ENCODE data around the gene TAF4B. TPM values are rescaled to one million over a fixed set of nuclear protein-coding genes. Genes with fewer than 3 reads are reported as not detected.

The TAF4B gene
- polyA plus RNA-seq, 3 donors: 0.64 to 1.2 (median 0.92) TPM

DNA sequence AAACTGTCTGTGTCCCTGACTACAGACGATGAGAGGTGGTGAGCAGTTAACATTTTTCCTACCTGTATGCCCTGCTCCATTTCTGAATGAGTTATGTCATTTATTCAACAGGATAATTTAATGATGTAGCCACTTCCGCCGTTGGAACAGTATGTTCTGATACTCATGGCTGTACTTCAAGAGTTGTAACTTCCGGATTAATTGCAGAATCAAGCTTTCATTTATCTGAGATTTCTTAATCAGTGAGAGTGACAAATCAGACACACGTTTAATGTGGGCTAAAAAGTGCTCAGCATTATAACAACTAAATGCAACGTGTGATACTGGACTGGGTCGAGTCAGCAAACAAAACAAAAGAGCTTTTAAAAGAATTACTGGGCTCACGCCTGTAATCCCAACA lies 214.4 kb downstream of the TAF4B start:
- Histone ChIP-seq H3K27ac (ENCODE audit: low read depth in 1 of 2, low read length in 2 of 2) (no peak overlapping the region), H3K27me3 (ENCODE audit: control insufficient read depth in 2 of 2, insufficient read depth in 2 of 2, low read length in 2 of 2) (no peaks in the 10 kb centered on the region), H3K79me2 (ENCODE audit: insufficient read depth, low read length) (no peaks in the 10 kb centered on the region), H4K20me1 (ENCODE audit: insufficient read depth, low read length) (no peaks in the 10 kb centered on the region), H3K9me3 (replicated peaks in 1 of 2; ENCODE audit: control insufficient read depth in 1 of 2, insufficient read depth in 1 of 2, low read length in 2 of 2) (no peaks in the 10 kb centered on the region), H3K4me1 (ENCODE audit: control insufficient read depth in 1 of 2, insufficient read depth in 2 of 2, low read length in 2 of 2) (no peaks in the 10 kb centered on the region), H3K4me3 (replicated peaks in 1 of 3; ENCODE audit: low read depth in 2 of 3, low read length in 3 of 3) (no peak overlapping the region), H3K36me3 (replicated peaks in 1 of 2; ENCODE audit: control insufficient read depth in 1 of 2, insufficient read depth in 2 of 2, low read length in 2 of 2) (no peaks in the 10 kb centered on the region), H3K4me2 (replicated peaks; ENCODE audit: extremely low read depth, low read length, poor library complexity, severe bottlenecking) (no peak overlapping the region), H3K9ac (ENCODE audit: insufficient read depth, low read length, poor library complexity, severe bottlenecking) (no peak overlapping the region), H2AFZ (ENCODE audit: insufficient read depth, low read depth, low read length, poor library complexity, severe bottlenecking) (no peak overlapping the region)
- no peak overlapping the region for H3K27ac Mint-ChIP-seq
- H3K4me3 Mint-ChIP-seq: no peak overlapping the region
- DNase-seq: no peak
- intact Hi-C loops (cut with micrococcal nuclease): no loop called here
- H3K9me3 Mint-ChIP-seq: peaks cover 0 to 4% (median 0%) of the 10 kb centered on the region in 7 donors
- no peaks in the 10 kb centered on the region for H3K36me3 Mint-ChIP-seq
- H3K4me1 Mint-ChIP-seq: no peaks in the 10 kb centered on the region
- WGBS (ENCODE audit: insufficient coverage): 85% methylated on average over 7 of the region's 8 CpGs
- TF ChIP-seq, protein P1, sequence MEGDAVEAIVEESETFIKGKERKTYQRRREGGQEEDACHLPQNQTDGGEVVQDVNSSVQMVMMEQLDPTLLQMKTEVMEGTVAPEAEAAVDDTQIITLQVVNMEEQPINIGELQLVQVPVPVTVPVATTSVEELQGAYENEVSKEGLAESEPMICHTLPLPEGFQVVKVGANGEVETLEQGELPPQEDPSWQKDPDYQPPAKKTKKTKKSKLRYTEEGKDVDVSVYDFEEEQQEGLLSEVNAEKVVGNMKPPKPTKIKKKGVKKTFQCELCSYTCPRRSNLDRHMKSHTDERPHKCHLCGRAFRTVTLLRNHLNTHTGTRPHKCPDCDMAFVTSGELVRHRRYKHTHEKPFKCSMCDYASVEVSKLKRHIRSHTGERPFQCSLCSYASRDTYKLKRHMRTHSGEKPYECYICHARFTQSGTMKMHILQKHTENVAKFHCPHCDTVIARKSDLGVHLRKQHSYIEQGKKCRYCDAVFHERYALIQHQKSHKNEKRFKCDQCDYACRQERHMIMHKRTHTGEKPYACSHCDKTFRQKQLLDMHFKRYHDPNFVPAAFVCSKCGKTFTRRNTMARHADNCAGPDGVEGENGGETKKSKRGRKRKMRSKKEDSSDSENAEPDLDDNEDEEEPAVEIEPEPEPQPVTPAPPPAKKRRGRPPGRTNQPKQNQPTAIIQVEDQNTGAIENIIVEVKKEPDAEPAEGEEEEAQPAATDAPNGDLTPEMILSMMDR (IDR thresholded peaks at IDR 0.05): no peak
- H3K27me3 Mint-ChIP-seq (ENCODE audit: low read depth in 3 of 3): peaks cover 2 to 9% (median 7%) of the 10 kb centered on the region in 3 donors

Small RNAs within 50 kb of the gene (small RNA-seq; reads per million reads assigned to genes)
- gene RNU6-1289P (ENCODE audit: insufficient read length, low read depth): not detected

Other genes starting within 250 kb of the TAF4B start
- gene SS18, start 135.8 kb upstream of the TAF4B start, polyA plus RNA-seq: 10 to 100 TPM; 23.0 to 50.5 (median 36.3) TPM
- gene PSMA8, start 92.6 kb upstream of the TAF4B start, polyA plus RNA-seq: under 1 TPM in 1 of 3 donors, not detected in 2; 0.13 TPM